Dendritic cell treated with granulocyte-macrophage colony-stimulating factor and Interleukin-4, amounts not matched to agents 40 ng/mL and 50 ng/mL, for 4 days (primary cell): ENCODE results near the gene HNRNPUL2.

Experiments
- H3K27ac Mint-ChIP-seq: one replicate; pipeline ENCODE4 v1.8.0; 2022; ENCODE audit warnings: mild to moderate bottlenecking, mixed read lengths
- H3K27me3 Mint-ChIP-seq: one replicate; pipeline ENCODE4 v1.8.0; 2022; ENCODE audit warnings: mild to moderate bottlenecking, mixed read lengths
- H3K36me3 Mint-ChIP-seq: one replicate; pipeline ENCODE4 v1.8.0; 2022; ENCODE audit warnings: low read depth, mixed read lengths
- H3K4me1 Mint-ChIP-seq: one replicate; pipeline ENCODE4 v1.8.0; 2022; ENCODE audit warnings: low read depth, mixed read lengths
- H3K4me3 Mint-ChIP-seq: one replicate; pipeline ENCODE4 v1.8.0; 2022; ENCODE audit warnings: mild to moderate bottlenecking, moderate library complexity, mixed read lengths
- H3K9me3 Mint-ChIP-seq: one replicate; pipeline ENCODE4 v1.8.0; 2022; ENCODE audit warnings: mixed read lengths
- intact Hi-C: fragments of 100-400 bp; cut with micrococcal nuclease; formaldehyde crosslinking; loops from one replicate; pipeline ENCODE4 v1.15.0; 2022

The HNRNPUL2 gene

DNA sequence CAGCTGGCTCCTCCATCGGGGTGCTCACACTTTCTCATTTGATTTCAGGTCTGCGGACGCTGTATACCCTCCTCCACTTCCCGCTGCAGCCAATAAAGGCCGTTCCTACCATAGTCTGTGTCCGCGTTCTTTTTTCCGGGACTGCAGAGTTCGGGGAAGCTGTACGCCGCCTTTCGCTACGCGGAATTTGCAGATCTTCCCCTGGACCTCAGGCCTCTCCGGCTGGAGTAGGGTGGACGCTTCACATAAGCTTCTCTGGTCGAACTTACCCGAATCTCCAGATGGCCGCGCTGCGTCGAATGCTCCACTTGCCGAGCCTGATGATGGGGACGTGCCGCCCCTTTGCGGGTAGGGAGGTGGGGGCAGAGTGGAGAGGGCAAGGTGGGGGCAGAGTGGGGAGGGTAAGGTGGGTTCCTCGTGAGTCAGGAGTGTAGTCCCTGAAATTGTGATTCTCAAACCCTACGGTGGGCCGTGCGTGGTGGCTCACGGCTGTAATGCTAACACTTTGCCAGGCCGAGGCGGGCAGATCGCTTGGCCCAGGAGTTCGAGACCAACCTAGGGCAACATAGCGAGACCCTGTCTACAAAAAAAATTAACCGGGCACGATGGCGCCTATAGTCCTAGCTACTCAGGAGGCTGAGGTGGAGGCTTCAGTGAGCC lies 61.5 kb downstream of the HNRNPUL2 start:
- Mint-ChIP-seq H3K9me3 (no peaks in the 10 kb centered on the region), H3K27ac (peak overlapping the region; percentile 88), H3K36me3 (peaks cover 65% of the 10 kb centered on the region), H3K4me1 (peaks cover 39% of the 10 kb centered on the region), H3K4me3 (peak overlapping the region; percentile 94), H3K27me3 (no peaks in the 10 kb centered on the region)
- intact Hi-C loops, result no loop called here

DNA sequence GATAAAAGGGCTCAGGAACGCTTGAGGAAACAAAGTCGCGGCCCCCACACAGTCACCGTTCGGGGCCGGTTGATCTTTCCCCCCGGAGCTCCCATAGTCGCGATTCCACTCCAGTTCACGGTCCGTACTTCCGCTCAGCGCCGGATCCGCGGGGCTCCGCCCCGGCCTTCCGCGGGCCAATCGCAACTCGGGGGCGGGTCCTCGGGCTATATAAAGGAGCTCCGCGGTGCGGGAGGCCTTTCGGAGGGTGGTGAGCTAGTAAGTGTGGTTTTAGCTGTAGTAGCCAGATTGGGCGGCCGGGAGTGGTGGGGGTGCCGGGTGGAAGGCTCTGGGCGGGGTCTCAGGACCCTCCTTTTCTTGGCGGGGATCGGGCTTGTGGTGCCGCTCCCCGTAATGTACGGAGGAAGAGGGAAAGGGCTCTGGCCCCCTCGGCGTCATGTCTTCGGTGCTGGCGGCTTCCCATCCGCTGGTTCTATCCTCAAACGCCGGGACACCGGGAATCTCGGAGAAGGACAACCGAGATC lies 62.1 kb downstream of the HNRNPUL2 start, which contains the start of the genes C11orf98 and CSKMT:
Gene C11orf98 (minus strand): TSS at position 136 of the 524 bp plus-strand sequence. CDS start 41 bp downstream, at position 95.
Gene CSKMT (plus strand): TSS at position 238 of the 524 bp plus-strand sequence. CDS start 568 bp downstream, outside the sequence.
- intact Hi-C loops, result no loop called here
- Mint-ChIP-seq H3K4me1 (peaks cover 35% of the 10 kb centered on the region), H3K9me3 (no peaks in the 10 kb centered on the region)

DNA sequence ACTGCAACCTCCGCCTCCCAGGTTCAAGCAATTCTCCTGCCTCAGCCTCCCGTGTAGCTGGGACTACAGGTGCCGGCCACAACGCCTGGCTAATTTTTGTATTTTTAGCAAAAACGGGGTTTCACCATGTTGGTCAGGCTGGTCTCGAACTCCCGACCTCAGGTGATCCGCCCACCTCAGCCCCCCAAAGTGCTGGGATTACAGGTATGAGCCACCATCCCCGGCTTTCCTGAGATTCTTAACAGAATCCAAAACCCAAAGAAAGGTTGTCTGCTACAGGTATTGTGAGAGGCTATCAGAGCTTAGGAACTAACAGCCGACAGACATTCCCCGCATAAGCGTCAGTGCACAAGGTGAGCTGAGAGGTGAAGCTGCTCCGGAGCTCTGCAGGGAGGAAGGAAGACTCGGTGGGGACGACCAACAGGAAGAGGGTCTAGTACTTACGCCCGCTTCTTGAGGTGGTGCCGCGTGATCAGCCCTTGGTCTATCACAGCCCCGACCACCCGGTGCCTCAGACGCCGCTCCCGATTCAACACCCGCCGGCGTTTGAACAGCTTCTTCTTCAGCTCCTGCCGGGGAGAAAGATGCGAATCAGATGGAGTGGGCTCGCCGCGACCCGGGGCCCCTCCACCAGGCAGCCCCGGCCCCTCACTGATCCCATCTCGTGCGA lies 62.7 kb downstream of the HNRNPUL2 start:
- intact Hi-C loops, result no loop called here
- H3K4me1 Mint-ChIP-seq, result peaks cover 29% of the 10 kb centered on the region
- no peaks in the 10 kb centered on the region for H3K9me3 Mint-ChIP-seq
- peaks cover 63% of the 10 kb centered on the region for H3K36me3 Mint-ChIP-seq
- no peaks in the 10 kb centered on the region for H3K27me3 Mint-ChIP-seq
- H3K4me3 Mint-ChIP-seq, result peak overlapping the region; percentile 94
- peak overlapping the region; percentile 88 for H3K27ac Mint-ChIP-seq

More for the DNA sequence above, 62.1 kb downstream of the HNRNPUL2 start, which contains the start of the genes C11orf98 and CSKMT:
- Mint-ChIP-seq H3K4me3 (peak within 1 kb of the TSS; percentile 94), H3K27ac (peak within 1 kb of the TSS; percentile 88), H3K27me3 (no peaks in the 10 kb centered on the region), H3K36me3 (peaks cover 65% of the 10 kb centered on the region)
